ENCODE data around the gene ADGRL1.
"Not testable (repeated sequence)": the region's sequence is repeated elsewhere in the genome, so short reads cannot be mapped to it uniquely, and the experiment has no call there.

The ADGRL1 gene

GRCh38 chr19:14205452-14206287, at the start of gene ADGRL1:
TSS of gene ADGRL1 (minus strand) at chr19:14206169. CDS start at chr19:14183602, 22,567 bp downstream.
- not testable (repeated sequence) for DNase-seq

DNA sequence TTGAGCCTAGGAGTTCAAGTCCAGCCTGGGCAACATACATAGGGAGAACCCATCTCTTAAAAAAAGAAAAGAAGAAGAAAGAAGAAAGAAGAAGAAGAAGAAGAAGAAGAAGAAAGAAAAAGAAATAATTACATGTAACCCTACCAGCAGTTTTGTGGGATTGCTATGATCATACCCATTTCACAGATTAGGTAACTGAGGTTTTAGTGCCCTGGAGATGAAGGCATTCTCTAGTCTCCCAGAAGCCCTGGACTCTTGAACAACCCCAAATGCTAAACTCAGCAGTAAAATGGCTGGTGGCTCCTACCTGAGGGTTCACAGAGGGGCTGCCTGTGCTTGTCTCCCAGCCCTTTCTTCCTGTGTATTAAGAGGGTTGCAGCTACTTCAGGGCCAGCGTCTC, 49.3 kb upstream of the ADGRL1 start:
- not testable (repeated sequence) for DNase-seq

DNA sequence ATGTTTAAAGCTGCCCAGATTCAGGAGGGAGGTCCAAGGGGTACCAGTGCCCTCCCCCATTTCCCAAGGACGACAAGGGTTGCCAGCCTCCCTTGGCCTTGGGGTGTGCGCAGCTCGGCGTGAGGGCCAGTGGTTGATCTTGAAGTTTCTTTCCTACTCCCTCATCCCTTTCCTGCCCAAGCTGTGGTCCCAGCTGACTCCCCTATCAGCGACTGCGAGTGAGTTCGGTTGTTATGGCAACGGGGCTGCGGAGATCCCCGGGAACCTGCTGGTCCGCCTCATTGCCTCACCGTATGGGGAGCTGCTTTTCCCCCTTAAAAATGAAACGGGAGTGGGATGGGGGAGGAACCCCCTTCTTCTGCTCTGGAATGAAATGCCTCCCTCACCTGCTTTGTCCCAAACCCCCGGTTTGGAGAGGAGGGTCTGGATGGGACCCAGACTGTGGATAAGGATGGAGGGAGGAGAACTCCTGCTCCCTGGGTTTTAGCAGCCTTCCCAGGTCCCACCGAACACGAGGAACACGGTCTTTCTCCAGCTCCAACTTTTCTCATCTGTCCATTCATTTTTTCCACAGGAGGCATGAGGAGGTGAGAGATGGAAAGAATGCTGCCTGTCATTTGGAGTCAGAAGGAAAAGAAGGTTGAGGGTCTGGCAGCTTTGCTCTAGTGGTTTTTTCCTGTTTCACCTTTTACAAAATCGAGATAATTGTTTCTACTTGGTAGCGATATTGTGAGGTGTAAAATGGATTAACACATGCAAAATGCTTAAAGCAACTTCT, 48.0 kb upstream of the ADGRL1 start:
- DNase-seq = not testable (repeated sequence)

GRCh38 chr19:14252136-14252535, 46.2 kb upstream of the ADGRL1 start:
- not testable (repeated sequence) for DNase-seq

GRCh38 chr19:14250870-14251269, 44.9 kb upstream of the ADGRL1 start:
- no peak for DNase-seq

DNA sequence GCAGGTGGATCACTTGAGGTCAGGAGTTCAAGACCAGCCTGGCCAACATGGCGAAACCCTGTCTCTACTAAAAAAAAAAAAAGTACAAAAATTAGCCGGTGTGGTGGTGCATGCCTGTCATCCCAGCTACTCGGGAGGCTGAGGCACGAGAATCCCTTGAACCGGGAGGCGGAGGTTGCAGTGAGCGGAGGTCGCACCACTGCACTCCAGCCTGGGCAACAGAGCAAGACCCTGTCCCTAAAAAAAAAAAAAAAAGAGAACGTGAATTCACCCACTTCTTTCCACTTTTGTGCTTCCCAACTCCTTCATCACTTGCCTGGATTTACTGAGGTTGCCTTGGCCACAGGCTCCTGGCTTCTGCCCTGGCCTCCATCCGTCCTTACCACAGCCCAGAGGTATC, 44.3 kb upstream of the ADGRL1 start:
- not testable (repeated sequence) for DNase-seq

- DNase-seq = not testable (repeated sequence)
Observed at GRCh38 chr19:14249891-14250290, 43.9 kb upstream of the ADGRL1 start.

GRCh38 chr19:14249012-14249754, 43.2 kb upstream of the ADGRL1 start:
- peak; percentile 46 for DNase-seq

DNA sequence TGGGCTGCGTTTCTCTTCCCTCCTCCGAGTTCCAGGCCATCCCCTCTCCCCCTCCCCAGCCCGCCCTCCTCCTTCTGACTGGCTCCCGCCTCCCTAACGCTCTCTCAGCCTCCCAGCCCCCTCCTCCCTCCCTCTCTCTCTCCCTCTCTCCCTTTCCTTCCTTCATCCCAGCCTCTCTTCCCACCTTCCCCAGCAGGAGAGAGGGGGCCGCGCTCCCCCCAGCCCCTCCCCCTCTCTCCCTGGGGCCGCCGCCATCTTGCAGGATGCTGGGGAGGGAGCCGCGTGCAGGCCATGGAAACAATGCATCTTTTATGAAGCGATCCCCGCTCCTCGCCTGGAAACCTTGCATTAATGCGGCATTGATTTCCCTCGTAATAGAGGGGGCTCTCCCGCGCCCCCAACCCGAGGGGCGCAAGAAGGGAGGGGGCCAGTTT, 42.6 kb upstream of the ADGRL1 start:
- peak; percentile 71 for DNase-seq

GRCh38 chr19:14247548-14248471, 41.8 kb upstream of the ADGRL1 start:
- DNase-seq = peak; percentile 25

DNA sequence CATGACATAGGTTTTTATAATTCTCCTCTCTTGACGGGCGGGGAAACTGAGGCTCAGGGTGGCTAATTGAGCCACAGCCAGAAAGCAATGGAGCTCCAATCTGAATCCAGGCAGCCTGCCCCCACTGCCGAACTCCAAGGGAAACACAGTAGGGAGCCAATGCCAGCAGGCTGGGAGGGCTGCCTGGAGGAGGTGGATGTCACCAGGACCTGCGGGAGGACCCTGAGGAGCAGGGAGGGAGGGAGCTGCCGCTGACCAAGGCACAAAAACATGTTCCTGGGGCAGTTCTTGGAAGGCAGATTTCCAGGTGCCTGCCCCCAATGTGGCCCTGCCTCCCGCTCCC, 41.2 kb upstream of the ADGRL1 start:
- DNase-seq = not testable (repeated sequence)

GRCh38 chr19:14244393-14244792, 38.4 kb upstream of the ADGRL1 start:
- DNase-seq = not testable (repeated sequence)

DNA sequence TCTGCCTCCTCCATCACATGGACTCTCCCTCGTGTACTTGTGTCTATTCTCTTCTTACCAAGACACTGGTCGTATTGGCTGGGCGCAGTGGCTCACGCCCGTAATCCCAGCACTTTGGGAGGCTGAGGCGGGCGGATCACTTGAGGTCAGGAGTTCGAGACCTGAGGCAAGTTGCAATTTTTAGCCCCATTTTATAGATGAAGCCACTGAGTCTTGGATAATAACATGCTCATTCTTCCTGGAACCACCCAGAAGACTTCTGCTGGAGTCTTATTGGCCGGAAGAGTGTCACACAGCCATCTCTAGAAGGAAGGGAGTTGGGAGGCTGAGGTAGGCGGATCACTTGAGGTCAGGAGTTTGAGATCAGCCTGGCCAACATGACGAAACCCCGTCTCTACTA, 37.7 kb upstream of the ADGRL1 start:
- DNase-seq = not testable (repeated sequence)

GRCh38 chr19:14237014-14237941, 31.3 kb upstream of the ADGRL1 start:
- no peak for DNase-seq

GRCh38 chr19:14232945-14233344, 27.0 kb upstream of the ADGRL1 start:
- not testable (repeated sequence) for DNase-seq

DNA sequence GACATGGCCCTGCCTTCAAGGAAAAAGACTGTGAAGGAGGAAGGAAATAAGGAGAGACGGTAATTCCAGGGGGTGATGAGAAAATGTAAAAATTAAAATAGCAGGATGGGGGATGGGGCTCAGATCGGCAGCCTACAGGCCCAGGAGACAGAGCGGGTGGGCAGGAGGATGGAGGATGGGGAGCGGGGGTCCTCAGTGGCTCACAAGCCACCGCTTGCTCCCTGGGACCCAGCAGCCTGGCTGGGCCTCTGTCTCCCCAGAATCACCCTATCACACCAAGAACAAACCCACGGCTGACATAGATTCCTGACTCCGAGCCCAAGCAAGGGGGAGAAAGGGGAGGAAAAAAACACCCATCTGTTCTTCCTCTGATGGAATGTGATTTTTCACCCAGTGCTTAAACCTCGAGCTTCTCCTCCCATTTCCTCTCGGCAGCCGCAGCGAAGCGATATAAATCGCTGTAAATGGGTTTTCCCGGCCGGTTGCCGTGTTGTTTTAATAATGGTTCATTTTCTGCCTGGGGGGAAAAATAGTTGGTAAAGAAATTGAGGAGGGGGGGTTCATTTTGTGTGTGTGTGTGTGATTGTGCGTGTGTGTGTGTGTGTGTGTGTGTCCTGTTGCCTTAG, 22.6 kb upstream of the ADGRL1 start:
- not testable (repeated sequence) for DNase-seq

- DNase-seq = not testable (repeated sequence)
Observed at GRCh38 chr19:14226498-14226897, 20.5 kb upstream of the ADGRL1 start.

DNA sequence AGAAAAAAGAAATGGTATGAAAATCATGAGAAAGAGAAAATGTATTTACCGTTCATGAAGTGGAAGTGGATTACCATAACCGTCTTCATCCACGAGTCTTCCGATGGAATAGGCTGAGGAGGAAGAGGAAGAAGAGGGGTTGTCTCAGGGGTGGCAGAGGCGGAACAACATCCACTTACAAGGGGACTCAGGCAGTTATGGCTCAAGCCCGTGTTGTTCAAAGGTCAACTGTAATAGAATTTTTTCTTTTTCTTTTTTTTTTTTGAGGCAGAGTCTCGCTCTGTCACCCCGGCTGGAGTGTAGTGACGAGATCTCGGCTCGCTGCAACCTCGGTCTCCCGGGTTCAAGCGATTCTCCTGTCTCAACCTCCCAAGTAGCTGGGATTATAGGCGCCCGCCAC, 16.9 kb upstream of the ADGRL1 start:
- DNase-seq = no peak

DNA sequence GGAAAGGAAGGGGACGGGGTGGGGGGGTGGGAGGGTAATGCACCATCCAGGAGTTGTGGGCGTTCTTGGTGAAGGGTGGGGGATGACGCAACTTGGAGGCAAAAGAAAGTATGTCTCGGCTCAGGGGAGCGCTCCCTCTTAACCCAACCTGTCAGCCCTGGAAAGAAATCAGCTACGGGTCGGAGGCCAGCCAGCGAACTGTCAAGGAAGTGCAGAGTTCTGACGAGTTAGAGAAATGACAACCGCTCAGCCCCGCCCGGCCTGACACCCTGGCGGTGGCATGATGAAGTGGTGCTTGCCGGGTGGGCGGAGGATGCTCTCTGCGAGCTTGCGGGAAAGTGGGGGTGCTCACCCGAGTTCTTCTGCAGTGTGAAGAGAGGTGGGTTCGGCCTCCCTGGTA, 15.4 kb upstream of the ADGRL1 start:
- peak; percentile 25 for DNase-seq

- no peak for DNase-seq
Observed at GRCh38 chr19:14218620-14219330, 12.8 kb upstream of the ADGRL1 start.

Data from NCI-H2227 treated with DMSO at 0.1 percent for 48 hours (cell line).